HL-60 (cell line): Measurements from ENCODE around the gene APCDD1.

ENCODE experiments used
- DNase-seq, 2 experiments: peaks; one replicate each; pipeline ENCODE4 v3.0.0-alpha.2; 2010 to 2020; ENCODE audit warnings: low read depth in 1 of 2, low spot score in 1 of 2
- H3K27ac ChIP-seq: fragments of 250-450 bp; sonication (Bioruptor Pico); replicated peaks from 2 replicates; pipeline ENCODE4 v1.5.1; 2020; ENCODE audit warnings: mild to moderate bottlenecking, moderate library complexity
- H3K27me3 ChIP-seq: fragments of 250-450 bp; sonication (Bioruptor Pico); 2 replicates; pipeline ENCODE4 v1.5.1; 2021; ENCODE audit warnings: mild to moderate bottlenecking, moderate library complexity; ENCODE audit not compliant: insufficient read depth, poor library complexity, severe bottlenecking
- H3K4me3 ChIP-seq: replicated peaks from 2 replicates; pipeline ENCODE4 v1.5.1; 2011; ENCODE audit warnings: mild to moderate bottlenecking, control low read depth, low read length; ENCODE audit not compliant: insufficient read depth
- GABPA ChIP-seq: IDR thresholded peaks from 2 replicates; pipeline ENCODE4 v1.6.1; 2012; ENCODE audit warnings: low read depth
- POLR2AphosphoS5 ChIP-seq: IDR thresholded peaks from 2 replicates; pipeline ENCODE4 v1.6.1; 2012; ENCODE audit warnings: low read depth
- REST ChIP-seq: IDR thresholded peaks from 2 replicates; pipeline ENCODE4 v1.6.1; 2012; ENCODE audit warnings: low read depth; ENCODE audit not compliant: insufficient replicate concordance
- SPI1 ChIP-seq: IDR thresholded peaks from 2 replicates; pipeline ENCODE4 v1.6.1; 2012; ENCODE audit warnings: low read depth, mild to moderate bottlenecking, borderline replicate concordance
- TF ChIP-seq, protein P1 (sequence below): IDR thresholded peaks from one replicate; pipeline ENCODE4 v1.5.1; 2011; ENCODE audit warnings: low read length, control low read depth, inconsistent platforms; ENCODE audit not compliant: insufficient read depth

APCDD1 gene

GRCh38 chr18:10456718-10457117, 2.3 kb downstream of the APCDD1 start:
- peaks cover 47% of the 10 kb centered on the region for H3K27me3 ChIP-seq
- H3K27ac ChIP-seq: no peak overlapping the region
- TF ChIP-seq, protein P1, sequence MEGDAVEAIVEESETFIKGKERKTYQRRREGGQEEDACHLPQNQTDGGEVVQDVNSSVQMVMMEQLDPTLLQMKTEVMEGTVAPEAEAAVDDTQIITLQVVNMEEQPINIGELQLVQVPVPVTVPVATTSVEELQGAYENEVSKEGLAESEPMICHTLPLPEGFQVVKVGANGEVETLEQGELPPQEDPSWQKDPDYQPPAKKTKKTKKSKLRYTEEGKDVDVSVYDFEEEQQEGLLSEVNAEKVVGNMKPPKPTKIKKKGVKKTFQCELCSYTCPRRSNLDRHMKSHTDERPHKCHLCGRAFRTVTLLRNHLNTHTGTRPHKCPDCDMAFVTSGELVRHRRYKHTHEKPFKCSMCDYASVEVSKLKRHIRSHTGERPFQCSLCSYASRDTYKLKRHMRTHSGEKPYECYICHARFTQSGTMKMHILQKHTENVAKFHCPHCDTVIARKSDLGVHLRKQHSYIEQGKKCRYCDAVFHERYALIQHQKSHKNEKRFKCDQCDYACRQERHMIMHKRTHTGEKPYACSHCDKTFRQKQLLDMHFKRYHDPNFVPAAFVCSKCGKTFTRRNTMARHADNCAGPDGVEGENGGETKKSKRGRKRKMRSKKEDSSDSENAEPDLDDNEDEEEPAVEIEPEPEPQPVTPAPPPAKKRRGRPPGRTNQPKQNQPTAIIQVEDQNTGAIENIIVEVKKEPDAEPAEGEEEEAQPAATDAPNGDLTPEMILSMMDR: no peak
- TF ChIP-seq REST (no peak), POLR2AphosphoS5 (no peak), SPI1 (no peak)
- DNase-seq: no peak
- no peak overlapping the region for H3K4me3 ChIP-seq

GRCh38 chr18:10457128-10457527, 2.7 kb downstream of the APCDD1 start:
- H3K27me3 ChIP-seq: peaks cover 46% of the 10 kb centered on the region
- H3K27ac ChIP-seq: no peak overlapping the region
- TF ChIP-seq GABPA (no peak), POLR2AphosphoS5 (no peak), SPI1 (no peak), REST (no peak)
- TF ChIP-seq, protein P1: no peak
- H3K4me3 ChIP-seq: no peak overlapping the region
- no peak for DNase-seq

DNA sequence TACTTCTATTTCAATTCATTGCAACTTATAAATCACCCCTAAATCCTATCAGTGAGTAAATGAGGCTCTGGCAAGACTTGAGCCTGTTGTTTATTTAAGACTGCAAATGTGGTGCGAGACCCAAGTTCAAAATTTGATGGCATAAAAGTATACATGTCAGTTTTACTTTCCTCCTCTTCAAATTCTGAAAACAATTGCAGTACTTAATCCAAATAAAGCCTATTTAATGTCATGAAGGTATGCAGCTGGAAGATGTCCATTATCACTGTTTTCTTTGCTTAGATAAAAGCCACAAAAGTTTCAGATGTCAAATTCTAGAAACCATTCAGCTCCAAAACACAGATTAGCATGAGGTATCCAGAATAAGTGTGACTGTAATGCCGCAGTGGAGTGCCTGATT, 3.3 kb downstream of the APCDD1 start:
- Histone ChIP-seq H3K27me3 (peaks cover 44% of the 10 kb centered on the region), H3K4me3 (no peak overlapping the region), H3K27ac (no peak overlapping the region)
- no peak for DNase-seq
- no peak for TF ChIP-seq REST
- TF ChIP-seq POLR2AphosphoS5: no peak
- TF ChIP-seq, protein P1: no peak
- TF ChIP-seq GABPA: no peak
- no peak for TF ChIP-seq SPI1
